ENCODE measurements around the gene HHATL.

GRCh38 chr3:42674146-42674545 lies 28.5 kb downstream of the HHATL start:
- TF ChIP-seq, protein P1, sequence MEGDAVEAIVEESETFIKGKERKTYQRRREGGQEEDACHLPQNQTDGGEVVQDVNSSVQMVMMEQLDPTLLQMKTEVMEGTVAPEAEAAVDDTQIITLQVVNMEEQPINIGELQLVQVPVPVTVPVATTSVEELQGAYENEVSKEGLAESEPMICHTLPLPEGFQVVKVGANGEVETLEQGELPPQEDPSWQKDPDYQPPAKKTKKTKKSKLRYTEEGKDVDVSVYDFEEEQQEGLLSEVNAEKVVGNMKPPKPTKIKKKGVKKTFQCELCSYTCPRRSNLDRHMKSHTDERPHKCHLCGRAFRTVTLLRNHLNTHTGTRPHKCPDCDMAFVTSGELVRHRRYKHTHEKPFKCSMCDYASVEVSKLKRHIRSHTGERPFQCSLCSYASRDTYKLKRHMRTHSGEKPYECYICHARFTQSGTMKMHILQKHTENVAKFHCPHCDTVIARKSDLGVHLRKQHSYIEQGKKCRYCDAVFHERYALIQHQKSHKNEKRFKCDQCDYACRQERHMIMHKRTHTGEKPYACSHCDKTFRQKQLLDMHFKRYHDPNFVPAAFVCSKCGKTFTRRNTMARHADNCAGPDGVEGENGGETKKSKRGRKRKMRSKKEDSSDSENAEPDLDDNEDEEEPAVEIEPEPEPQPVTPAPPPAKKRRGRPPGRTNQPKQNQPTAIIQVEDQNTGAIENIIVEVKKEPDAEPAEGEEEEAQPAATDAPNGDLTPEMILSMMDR (IDR thresholded peaks at IDR 0.05) = no peak
- TF ChIP-seq POLR2A (IDR thresholded peaks at IDR 0.05) (no peak), EP300 (IDR thresholded peaks at IDR 0.05) (no peak)

All from tibial nerve (tissue), 4 donors.